ENCODE measurements around the gene STAM2.
A peak's percentile ranks its signal among the peaks of the same experiment; 100 is the strongest.
"Not testable (repeated sequence)": the region's sequence is repeated elsewhere in the genome, so short reads cannot be mapped to it uniquely, and the experiment has no call there.

STAM2 gene

DNA sequence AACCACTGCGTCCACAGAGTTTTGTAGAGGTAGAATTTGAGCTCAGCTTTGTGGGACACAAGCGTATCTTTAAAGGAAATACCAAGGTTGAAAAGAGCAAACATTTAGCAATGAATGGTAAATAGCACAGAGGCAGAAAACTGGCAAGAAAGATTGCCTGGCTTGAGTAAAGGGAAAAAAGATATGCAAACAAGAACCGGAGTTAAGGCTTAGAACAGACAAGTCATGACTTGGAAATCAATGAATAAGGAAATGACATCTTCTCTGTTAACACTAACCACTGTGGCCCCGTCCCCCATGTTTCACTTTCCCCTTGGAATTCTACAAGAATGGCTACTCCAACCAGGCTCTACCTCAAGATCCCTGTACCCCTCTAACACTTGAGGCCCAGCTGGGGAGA, 3.8 kb downstream of the STAM2 start:
- no peak for DNase-seq

- not testable (repeated sequence) for DNase-seq
Measured at GRCh38 chr2:152169158-152169557, 6.4 kb downstream of the STAM2 start.

- DNase-seq: not testable (repeated sequence)
Measured at GRCh38 chr2:152167470-152167869, 8.1 kb downstream of the STAM2 start.

DNA sequence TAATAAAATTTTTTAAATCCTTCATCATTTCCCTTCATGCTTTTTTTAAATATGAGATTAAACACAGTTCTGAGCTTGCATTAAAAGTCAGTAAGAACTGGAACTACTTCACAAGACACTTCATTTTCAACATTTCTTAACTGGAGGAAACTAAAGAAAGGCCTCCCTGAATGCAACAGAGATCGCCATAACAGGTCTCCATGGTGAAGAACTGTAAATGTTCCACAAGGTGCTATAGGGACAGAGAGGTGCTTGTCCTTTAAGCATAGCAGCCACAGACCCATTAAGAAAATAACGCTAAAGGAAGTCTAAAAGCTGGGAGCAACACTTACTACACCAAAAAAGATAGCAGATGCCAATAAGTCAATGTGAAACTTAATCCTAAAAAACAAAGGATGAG, 8.5 kb downstream of the STAM2 start:
- DNase-seq: no peak

DNA sequence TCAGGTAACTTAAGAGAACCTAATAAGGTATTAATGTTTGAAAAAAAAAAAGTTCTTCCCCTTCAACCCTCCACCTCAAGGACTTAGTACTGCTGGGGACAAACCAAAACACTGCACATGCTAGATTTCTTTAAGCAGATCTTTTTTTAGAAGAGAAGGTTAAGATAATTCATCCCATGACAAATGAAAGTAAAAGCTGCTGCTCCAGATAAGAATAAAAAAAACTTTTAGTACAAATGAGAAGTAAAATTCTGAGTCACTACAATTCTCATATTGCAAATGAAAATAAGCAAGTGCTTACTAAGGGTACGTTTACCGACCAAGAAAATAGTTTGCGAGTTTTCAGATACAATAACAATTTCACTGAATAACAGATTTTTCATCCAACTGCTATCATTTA, 8.9 kb downstream of the STAM2 start:
- DNase-seq: no peak

GRCh38 chr2:152165780-152166179, 9.8 kb downstream of the STAM2 start:
- no peak for DNase-seq

GRCh38 chr2:152165306-152165705, 10.3 kb downstream of the STAM2 start:
- no peak for DNase-seq

DNA sequence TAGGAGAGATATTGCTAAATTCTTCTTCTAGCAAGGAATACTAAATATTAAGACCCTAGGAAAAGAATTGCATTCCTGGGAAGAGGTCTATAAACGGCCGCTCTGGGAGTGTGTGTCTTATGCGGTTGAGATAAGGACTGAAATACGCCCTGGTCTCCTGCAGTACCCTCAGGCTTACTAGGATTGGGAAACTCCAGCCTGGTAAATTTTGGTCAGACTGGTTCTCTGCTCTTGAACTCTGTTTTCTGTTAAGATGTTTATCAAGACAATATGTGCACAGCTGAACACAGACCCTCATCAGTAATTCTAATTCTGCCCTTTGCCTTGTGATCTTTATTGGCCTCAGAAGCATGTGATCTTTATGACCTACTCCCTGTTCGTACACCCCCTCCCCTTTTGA, 11.9 kb downstream of the STAM2 start:
- DNase-seq: not testable (repeated sequence)

- no peak for DNase-seq
Measured at GRCh38 chr2:152162141-152162540, 13.4 kb downstream of the STAM2 start.

DNA sequence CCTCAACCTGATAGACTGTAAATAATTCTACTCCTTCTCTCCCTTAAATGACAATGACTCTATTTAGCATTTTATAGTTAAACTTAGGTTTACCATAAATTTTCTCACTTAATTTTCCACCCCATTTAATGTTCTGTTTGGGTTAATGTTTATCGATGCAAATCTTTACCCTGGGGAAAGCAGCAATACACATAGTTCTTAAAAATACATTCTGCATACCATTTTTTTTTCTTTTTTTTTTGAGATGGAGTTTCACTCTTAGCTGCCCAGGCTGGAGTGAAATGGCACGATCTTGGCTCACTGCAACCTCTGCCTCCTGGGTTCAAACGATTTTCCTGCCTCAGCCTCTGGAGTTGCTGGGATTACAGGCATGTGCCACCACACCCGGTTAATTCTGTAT, 14.0 kb downstream of the STAM2 start:
- DNase-seq: no peak

DNA sequence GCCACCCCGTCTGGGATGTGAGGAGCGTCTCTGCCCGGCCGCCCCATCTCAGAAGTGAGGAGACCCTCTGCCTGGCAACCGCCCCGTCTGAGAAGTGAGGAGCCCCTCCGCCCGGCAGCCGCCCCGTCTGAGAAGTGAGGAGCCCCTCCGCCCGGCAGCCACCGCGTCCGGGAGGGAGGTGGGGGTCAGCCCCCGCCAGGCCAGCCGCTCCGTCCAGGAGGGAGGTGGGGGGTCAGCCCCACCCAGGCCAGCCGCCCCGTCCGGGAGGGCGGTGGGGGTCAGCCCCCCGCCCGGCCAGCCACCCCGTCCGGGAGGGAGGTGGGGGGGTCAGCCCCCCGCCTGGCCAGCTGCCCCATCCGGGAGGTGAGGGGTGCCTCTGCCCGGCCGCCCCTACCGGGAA, 15.2 kb downstream of the STAM2 start:
- not testable (repeated sequence) for DNase-seq

- no peak for DNase-seq
Measured at GRCh38 chr2:152157253-152157652, 18.3 kb downstream of the STAM2 start.

DNA sequence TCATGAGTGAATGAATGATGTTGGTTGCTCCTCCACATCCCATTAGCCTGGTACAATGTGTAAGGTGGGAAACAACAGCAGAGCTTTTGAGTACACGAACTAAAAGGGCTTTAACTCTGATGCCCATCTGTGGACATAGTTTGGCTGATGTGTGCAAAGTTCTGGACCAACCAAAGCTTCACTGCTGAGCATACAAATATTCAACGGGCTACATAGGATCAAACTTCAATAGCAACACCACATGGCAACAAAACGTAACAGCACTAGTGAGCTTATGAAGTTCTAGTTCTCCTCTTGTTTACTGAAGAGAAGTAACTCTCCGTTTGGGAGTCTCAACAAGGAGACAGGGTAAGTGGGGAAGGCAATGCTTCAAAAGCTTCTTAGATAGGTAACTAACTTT, 20.4 kb downstream of the STAM2 start:
- no peak for DNase-seq

DNA sequence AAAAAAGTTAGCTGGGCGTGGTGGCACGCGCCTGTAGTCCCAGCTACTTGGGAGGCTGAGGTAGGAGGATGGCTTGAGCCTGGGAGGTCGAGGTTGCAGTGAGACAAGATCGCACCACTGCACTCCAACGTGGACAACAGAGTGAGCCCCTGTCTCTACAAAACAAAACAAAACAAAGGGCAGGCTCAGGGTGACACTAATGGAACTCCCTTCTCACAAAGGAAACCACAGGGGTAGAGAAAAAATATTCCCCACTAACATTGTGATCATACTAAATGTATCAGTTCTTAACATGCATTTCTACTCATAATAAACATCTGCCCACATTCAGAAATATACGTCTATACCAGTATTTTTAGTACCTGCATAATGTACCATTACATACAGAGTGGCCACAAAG, 21.1 kb downstream of the STAM2 start:
- no peak for DNase-seq

DNA sequence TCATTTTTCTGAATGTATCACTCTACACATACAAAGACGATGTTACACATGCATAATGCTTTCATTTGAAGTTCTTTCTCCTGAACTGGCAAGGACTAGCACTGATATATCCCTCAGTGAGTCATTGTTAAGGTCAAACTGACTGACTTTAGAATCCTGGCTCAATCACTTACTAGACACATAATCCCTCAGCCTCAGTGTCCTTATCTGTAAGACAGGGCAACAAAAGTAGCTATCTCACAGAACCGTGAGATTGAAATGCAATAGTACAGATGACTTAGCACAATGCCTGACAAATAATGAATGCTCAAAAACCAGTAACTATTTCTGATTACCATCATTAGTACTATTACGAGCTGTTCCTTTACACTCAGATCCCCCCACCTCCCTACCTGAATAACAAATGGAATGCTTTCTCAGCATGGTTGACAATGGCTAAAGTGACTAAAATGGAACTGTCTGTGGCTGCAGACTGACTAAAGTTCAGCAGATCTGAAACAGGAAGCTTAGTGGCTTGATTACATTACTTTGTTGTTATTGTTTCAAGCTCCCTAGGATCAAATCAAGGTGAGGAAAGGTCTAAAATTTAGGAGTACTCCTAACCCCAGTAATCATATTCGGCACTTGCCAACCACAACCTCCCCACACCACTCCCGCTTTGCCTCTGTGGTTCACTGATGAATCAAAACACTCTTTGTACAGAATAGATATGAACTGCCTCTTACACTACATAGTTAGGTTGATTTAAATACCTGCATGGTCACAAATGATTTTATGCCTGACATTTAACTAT, 40.9 kb downstream of the STAM2 start:
- DNase-seq: peak; percentile 43

- no peak for DNase-seq
Measured at GRCh38 chr2:152132306-152132705, 43.3 kb downstream of the STAM2 start.

GRCh38 chr2:152127628-152128027, 47.9 kb downstream of the STAM2 start:
- DNase-seq: no peak

- no peak for DNase-seq
Measured at GRCh38 chr2:152126664-152127063, 48.9 kb downstream of the STAM2 start.

DNA sequence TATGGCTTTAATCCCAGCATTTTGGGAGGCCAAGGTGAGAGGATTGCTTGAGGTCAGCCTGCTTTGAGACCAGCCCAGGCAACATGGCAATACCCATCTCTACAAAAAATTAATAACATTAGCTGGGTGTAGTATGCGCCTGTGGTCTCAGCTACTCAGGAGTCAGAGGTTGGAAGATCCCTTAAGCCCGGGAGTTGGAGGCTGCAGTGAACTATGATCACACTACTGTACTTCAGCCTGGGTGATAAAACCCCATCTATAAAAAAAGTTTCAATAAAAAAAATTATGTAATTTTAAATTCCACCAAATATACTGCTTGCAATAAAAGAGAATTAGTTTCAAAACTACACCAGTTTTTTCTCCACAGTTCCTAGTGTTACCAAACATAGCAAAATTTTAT, 53.4 kb downstream of the STAM2 start:
- no peak for DNase-seq

DNA sequence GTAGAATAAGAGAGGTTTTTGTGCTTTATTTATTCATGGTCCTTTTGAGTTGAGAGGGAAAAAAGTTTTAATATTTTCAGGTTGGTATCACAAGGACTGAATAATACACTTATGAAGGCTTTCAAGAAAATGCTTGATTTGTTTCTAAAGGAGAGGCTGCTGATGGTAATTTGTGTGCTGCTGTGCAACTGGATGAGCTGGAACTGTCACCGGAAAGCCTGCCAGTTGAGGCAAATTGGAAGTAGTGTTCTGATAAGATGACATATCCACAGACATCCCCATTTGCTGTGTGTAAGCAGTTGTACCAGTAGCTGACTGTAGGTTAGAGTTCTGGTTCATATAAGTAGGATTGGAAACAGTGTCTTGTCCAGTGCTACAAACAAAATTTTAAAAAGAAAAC, 55.1 kb downstream of the STAM2 start:
- DNase-seq: no peak

DNA sequence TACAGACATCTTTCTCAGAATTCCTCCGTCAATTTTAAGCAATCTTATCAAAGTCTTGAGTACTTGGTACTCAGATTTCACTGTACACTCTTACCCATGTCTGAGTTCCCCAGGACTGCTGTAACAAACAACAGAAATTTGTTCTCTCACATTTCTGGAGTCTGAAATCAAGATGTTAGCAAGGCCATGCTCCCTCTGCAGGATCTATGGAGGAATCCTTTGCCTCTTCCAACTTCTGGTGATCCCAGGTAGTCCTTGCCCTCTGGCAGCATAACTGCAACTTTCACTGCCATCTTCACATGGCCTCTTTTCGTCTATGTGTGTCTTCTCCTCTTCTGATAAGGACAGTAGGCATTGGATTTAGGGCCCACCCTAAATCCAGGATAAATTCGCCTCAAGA, 59.6 kb downstream of the STAM2 start:
- DNase-seq: no peak

DNA sequence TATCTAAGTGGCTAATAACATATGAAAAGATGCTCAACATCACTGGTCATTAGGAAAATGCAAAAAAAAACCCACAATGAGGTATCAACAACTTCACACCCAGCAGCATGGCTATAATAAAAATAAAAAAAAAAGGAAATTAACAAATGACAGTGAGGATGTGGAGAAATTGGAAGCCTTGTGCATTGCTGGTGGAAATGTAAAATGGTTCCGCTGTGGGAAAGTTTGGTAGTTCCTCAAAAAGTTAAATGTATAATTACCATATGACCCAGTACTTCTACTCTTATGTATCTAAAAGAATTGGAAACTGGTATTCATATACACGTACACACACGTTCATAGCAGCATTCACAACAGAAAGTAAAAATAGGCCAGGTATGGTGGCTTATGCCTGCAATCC, 61.2 kb downstream of the STAM2 start:
- no peak for DNase-seq

- not testable (repeated sequence) for DNase-seq
Measured at GRCh38 chr2:152107140-152107539, 68.4 kb downstream of the STAM2 start.

DNA sequence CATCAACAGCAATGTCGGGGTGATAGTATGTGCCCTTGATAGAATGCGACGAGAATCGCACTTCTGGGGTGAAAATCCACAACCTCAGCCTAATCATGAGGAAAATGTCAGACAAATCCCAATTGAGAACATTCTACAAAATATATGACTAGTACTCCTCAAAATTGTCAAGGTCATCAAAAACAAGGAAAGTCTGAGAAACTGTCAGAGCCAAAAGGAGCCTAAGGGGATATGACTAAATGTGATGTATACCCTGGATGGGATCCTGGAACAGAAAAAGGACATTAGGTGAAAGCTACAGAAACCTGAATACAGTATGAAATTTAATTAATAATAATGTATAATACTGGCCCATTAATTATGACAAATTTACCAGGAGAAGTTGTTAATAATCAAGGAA, 69.1 kb downstream of the STAM2 start:
- no peak for DNase-seq

GRCh38 chr2:152103271-152103670, 72.3 kb downstream of the STAM2 start:
- no peak for DNase-seq
